IMR-90 (cell line): ENCODE measurements around the gene HGF.

ENCODE experiments used
- BHLHE40 ChIP-seq: fragments of 150-350 bp; IDR thresholded peaks from 2 replicates; pipeline ENCODE4 v1.6.1; 2016; ENCODE audit warnings: mild to moderate bottlenecking, low read depth, low read length
- CEBPB ChIP-seq: IDR thresholded peaks from 2 replicates; pipeline ENCODE4 v1.6.1; 2012; ENCODE audit warnings: low read depth, low read length, improper control_type of control experiment
- ELK1 ChIP-seq: fragments of 150-350 bp; IDR thresholded peaks from 2 replicates; pipeline ENCODE4 v1.6.1; 2016; ENCODE audit warnings: low read depth, mild to moderate bottlenecking, low read length, moderate library complexity, borderline replicate concordance
- FOS ChIP-seq: fragments of 150-350 bp; IDR thresholded peaks from 2 replicates; pipeline ENCODE4 v1.6.1; 2016; ENCODE audit warnings: low read depth, low read length
- MAFK ChIP-seq: IDR thresholded peaks from 2 replicates; pipeline ENCODE4 v1.6.1; 2012; ENCODE audit warnings: low read depth, low read length, improper control_type of control experiment
- NFE2L2 ChIP-seq: fragments of 150-350 bp; IDR thresholded peaks from 2 replicates; pipeline ENCODE4 v1.6.1; 2016; ENCODE audit warnings: low read depth, mild to moderate bottlenecking, low read length
- POLR2A ChIP-seq: IDR thresholded peaks from 2 replicates; pipeline ENCODE4 v1.6.1; 2012; ENCODE audit warnings: mild to moderate bottlenecking, low read depth, low read length
- RAD21 ChIP-seq: IDR thresholded peaks from 2 replicates; pipeline ENCODE4 v1.6.1; 2012; ENCODE audit warnings: low read length, improper control_type of control experiment
- RCOR1 ChIP-seq: IDR thresholded peaks from 2 replicates; pipeline ENCODE4 v1.6.1; 2012; ENCODE audit warnings: mild to moderate bottlenecking, low read length, improper control_type of control experiment; ENCODE audit not compliant: insufficient replicate concordance
- SMC3 ChIP-seq: fragments of 150-350 bp; IDR thresholded peaks from 2 replicates; pipeline ENCODE4 v1.6.1; 2016; ENCODE audit warnings: low read depth, mild to moderate bottlenecking, antibody characterized with exemption, low read length, moderate library complexity
- USF2 ChIP-seq: fragments of 150-350 bp; IDR thresholded peaks from 2 replicates; pipeline ENCODE4 v1.6.1; 2017; ENCODE audit warnings: mild to moderate bottlenecking, antibody characterized with exemption, low read length, low read depth
- TF ChIP-seq, protein P1 (sequence below): conservative IDR thresholded peaks from 2 replicates; pipeline ENCODE4 v1.5.1; 2012; ENCODE audit warnings: mild to moderate bottlenecking, low read depth, low read length, improper control_type of control experiment

DNA sequence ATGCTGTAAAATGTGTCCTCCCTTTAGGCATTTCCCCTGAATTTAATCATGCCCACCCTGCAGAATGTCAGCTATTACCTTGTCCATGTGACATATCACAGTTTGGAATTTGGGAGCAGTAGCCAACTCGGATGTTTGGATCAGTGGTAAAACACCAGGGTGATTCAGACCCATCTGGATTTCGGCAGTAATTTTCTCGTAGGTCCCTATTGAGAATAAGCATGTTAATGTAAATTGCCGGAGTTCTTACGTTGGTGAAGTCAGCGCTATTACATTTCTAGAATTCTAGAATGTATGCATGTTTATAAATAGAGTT is 44.1 kb downstream of the HGF start:
- TF ChIP-seq POLR2A (no peak), USF2 (peak; percentile 51; the same call in 1 of the 2 replicates), CEBPB (peak; percentile 45; the same call in 1 of the 2 replicates), ELK1 (no peak), RAD21 (no peak; the same call in 1 of the 2 replicates), RCOR1 (no peak), NFE2L2 (no peak), FOS (peak; percentile 69), MAFK (peak; percentile 54), BHLHE40 (no peak), SMC3 (0 out of 2 replicates have a peak, but pooled peaks have one; percentile 5)
- TF ChIP-seq, protein P1, sequence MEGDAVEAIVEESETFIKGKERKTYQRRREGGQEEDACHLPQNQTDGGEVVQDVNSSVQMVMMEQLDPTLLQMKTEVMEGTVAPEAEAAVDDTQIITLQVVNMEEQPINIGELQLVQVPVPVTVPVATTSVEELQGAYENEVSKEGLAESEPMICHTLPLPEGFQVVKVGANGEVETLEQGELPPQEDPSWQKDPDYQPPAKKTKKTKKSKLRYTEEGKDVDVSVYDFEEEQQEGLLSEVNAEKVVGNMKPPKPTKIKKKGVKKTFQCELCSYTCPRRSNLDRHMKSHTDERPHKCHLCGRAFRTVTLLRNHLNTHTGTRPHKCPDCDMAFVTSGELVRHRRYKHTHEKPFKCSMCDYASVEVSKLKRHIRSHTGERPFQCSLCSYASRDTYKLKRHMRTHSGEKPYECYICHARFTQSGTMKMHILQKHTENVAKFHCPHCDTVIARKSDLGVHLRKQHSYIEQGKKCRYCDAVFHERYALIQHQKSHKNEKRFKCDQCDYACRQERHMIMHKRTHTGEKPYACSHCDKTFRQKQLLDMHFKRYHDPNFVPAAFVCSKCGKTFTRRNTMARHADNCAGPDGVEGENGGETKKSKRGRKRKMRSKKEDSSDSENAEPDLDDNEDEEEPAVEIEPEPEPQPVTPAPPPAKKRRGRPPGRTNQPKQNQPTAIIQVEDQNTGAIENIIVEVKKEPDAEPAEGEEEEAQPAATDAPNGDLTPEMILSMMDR: no peak
